ENCODE results near the gene ZFP90. TPM values are rescaled to one million over a fixed set of nuclear protein-coding genes. Genes with fewer than 3 reads are reported as not detected.

Gene ZFP90
- total RNA-seq, 1 experiment from 2014 or later: 30.4 TPM

DNA sequence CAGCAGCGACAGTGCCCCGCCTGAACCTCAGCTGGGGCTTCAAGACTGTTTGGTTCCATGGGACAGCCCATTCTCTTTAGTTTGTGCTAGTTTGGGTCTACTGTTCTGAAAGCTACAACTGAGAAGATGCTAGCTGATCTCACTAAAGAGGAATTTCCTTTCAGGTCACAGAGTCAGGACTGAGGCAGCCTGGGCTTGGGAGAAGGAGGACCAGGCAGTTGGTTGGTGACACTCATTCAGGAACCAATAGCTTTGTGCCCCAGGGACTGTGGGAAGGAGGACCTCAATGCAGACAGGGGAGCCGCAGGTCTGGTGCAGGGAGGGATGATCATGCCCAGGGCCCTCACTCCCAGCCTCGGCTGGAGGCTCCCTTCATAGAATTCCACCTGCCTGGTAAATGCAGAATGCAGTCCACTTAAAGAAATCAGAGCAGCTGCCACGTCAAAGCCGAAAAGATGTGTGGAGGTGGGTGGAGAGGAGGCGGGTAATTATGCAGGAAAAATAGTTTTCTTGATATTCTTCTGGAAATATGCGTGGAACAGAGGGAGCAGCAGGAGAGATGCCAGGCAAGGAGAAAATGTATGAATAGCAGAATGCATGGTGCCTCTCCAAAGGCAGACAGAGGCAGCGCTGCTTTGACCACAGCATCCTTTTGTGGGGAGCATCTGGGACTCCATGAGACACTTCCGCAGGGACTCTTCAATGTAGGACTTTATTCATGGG is 32.6 kb upstream of the ZFP90 start:
- no peaks in the 10 kb centered on the region for H3K36me3 Mint-ChIP-seq (ENCODE audit: insufficient read depth, unreplicated experiment)
- no TSS peak for BruUV-seq (replicated peaks)
- H3K4me1 Mint-ChIP-seq (ENCODE audit: low read depth, unreplicated experiment): no peaks in the 10 kb centered on the region
- peaks cover 86% of the 10 kb centered on the region for H3K27me3 Mint-ChIP-seq (ENCODE audit: unreplicated experiment)
- TF ChIP-seq, protein P1, sequence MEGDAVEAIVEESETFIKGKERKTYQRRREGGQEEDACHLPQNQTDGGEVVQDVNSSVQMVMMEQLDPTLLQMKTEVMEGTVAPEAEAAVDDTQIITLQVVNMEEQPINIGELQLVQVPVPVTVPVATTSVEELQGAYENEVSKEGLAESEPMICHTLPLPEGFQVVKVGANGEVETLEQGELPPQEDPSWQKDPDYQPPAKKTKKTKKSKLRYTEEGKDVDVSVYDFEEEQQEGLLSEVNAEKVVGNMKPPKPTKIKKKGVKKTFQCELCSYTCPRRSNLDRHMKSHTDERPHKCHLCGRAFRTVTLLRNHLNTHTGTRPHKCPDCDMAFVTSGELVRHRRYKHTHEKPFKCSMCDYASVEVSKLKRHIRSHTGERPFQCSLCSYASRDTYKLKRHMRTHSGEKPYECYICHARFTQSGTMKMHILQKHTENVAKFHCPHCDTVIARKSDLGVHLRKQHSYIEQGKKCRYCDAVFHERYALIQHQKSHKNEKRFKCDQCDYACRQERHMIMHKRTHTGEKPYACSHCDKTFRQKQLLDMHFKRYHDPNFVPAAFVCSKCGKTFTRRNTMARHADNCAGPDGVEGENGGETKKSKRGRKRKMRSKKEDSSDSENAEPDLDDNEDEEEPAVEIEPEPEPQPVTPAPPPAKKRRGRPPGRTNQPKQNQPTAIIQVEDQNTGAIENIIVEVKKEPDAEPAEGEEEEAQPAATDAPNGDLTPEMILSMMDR (IDR thresholded peaks at IDR 0.05; ENCODE audit: unreplicated experiment): no peak
- CTCF ChIA-PET: interaction anchor here (0.9 kb wide), 1 partner anchor 14 kb away, joined by 3 read pairs; no protein-coding TSS in a partner anchor
- intact Hi-C loops (cut with micrococcal nuclease; ENCODE audit: unreplicated experiment): loop anchor here (5.0 kb wide), 1 partner anchor 109 kb away; no protein-coding TSS in a partner anchor
- no peaks in the 10 kb centered on the region for H3K9me3 Mint-ChIP-seq (ENCODE audit: low read depth, unreplicated experiment)
- DNase-seq: no peak
- no peak overlapping the region for H3K27ac Mint-ChIP-seq (ENCODE audit: unreplicated experiment)
- H3K4me3 Mint-ChIP-seq (ENCODE audit: low read depth, unreplicated experiment): no peak overlapping the region

DNA sequence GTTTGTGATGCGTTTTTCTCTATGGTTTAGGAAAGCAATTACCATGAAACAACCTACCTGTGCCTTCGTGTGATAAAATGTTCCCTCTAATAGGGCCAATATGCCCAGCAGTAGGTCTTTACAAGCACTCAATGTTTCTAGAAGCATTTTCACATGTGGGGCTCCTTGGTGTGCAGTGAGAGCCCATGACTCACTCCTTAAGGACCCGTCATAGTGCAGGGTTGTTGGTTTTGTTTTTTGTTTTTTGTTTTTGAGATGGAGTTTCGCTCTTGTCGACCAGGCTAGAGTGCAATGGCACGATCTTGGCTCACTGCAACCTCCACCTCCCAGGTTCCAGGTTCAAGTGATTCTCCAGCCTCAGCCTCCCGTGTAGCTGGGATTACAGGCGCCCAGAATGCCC is 31.1 kb upstream of the ZFP90 start:
- TF ChIP-seq, protein P1 (IDR thresholded peaks at IDR 0.05; ENCODE audit: unreplicated experiment): no peak
- CTCF ChIA-PET: no interaction called here
- no peaks in the 10 kb centered on the region for H3K4me1 Mint-ChIP-seq (ENCODE audit: low read depth, unreplicated experiment)
- H3K9me3 Mint-ChIP-seq (ENCODE audit: low read depth, unreplicated experiment): no peaks in the 10 kb centered on the region
- no peak overlapping the region for H3K4me3 Mint-ChIP-seq (ENCODE audit: low read depth, unreplicated experiment)
- intact Hi-C loops (cut with micrococcal nuclease; ENCODE audit: unreplicated experiment): loop anchor here (5.0 kb wide), 1 partner anchor 111 kb away; no protein-coding TSS in a partner anchor
- peaks cover 71% of the 10 kb centered on the region for H3K27me3 Mint-ChIP-seq (ENCODE audit: unreplicated experiment)
- no TSS peak for BruUV-seq (replicated peaks)
- H3K36me3 Mint-ChIP-seq (ENCODE audit: insufficient read depth, unreplicated experiment): no peaks in the 10 kb centered on the region
- H3K27ac Mint-ChIP-seq (ENCODE audit: unreplicated experiment): no peak overlapping the region
- DNase-seq: no peak

DNA sequence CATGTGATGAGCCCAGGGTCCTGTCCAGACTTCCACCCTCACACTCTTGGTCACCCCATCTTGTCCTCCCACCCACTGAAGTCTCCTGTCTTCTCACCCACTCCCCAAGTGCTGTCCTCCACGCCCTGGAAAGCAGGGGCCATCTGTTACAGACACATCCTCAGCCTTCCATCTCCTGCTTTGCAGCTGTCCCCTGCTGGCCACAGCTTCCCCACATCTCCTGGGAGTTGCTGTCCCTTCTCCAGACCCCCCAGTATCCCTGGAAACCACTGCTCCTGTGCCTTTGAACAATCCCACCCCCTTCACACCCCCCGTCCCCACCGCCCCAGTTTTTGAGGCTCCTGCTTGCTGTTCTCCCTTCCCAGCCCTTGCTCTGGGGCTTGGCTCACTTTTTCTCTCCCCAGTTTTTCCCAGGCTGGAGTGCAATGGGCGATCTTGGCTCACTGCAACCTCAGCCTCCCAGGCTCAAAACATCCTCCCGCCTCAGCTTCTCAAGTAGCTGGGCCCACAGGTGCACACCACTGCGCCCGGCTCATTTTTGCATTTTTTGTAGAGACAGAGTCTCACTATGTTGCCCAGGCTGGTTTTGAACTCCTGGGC is 30.4 kb upstream of the ZFP90 start:
- Mint-ChIP-seq H3K4me3 (ENCODE audit: low read depth, unreplicated experiment) (no peak overlapping the region), H3K27me3 (ENCODE audit: unreplicated experiment) (peaks cover 64% of the 10 kb centered on the region), H3K27ac (ENCODE audit: unreplicated experiment) (no peak overlapping the region), H3K9me3 (ENCODE audit: low read depth, unreplicated experiment) (no peaks in the 10 kb centered on the region), H3K36me3 (ENCODE audit: insufficient read depth, unreplicated experiment) (no peaks in the 10 kb centered on the region), H3K4me1 (ENCODE audit: low read depth, unreplicated experiment) (no peaks in the 10 kb centered on the region)
- CTCF ChIA-PET: no interaction called here
- TF ChIP-seq, protein P1 (IDR thresholded peaks at IDR 0.05; ENCODE audit: unreplicated experiment): no peak
- DNase-seq: no peak
- BruUV-seq (replicated peaks): no TSS peak
- intact Hi-C loops (cut with micrococcal nuclease; ENCODE audit: unreplicated experiment): loop anchor here (5.0 kb wide), 1 partner anchor 111 kb away; no protein-coding TSS in a partner anchor

GRCh38 chr16:68509381-68509780 is 29.7 kb upstream of the ZFP90 start:
- Mint-ChIP-seq H3K27ac (ENCODE audit: unreplicated experiment) (no peak overlapping the region), H3K36me3 (ENCODE audit: insufficient read depth, unreplicated experiment) (no peaks in the 10 kb centered on the region), H3K9me3 (ENCODE audit: low read depth, unreplicated experiment) (no peaks in the 10 kb centered on the region), H3K4me3 (ENCODE audit: low read depth, unreplicated experiment) (no peak overlapping the region), H3K4me1 (ENCODE audit: low read depth, unreplicated experiment) (no peaks in the 10 kb centered on the region), H3K27me3 (ENCODE audit: unreplicated experiment) (peaks cover 58% of the 10 kb centered on the region)
- no peak for DNase-seq
- no TSS peak for BruUV-seq (replicated peaks)
- intact Hi-C loops (cut with micrococcal nuclease; ENCODE audit: unreplicated experiment): loop anchor here (5.0 kb wide), 1 partner anchor 112 kb away; no protein-coding TSS in a partner anchor
- TF ChIP-seq, protein P1 (IDR thresholded peaks at IDR 0.05; ENCODE audit: unreplicated experiment): no peak
- CTCF ChIA-PET: interaction anchor here (1.3 kb wide), 1 partner anchor 11 kb away, joined by 3 read pairs; no protein-coding TSS in a partner anchor

Data from Calu3 (cell line).